Motor neuron (in vitro differentiated cells): ENCODE data around the gene CLDN20. TPM values are rescaled to one million over a fixed set of nuclear protein-coding genes. Genes with fewer than 3 reads are reported as not detected.
"Not testable (repeated sequence)": the region's sequence is repeated elsewhere in the genome, so short reads cannot be mapped to it uniquely, and the experiment has no call there.

Source experiments
- ATAC-seq, 8 experiments: fragments of 200-7000 bp; cut with Tn5 transposase; replicated peaks in 6 of 8; 2 replicates each; pipeline ENCODE4 v1.8.0; 2021; ENCODE audit warnings: mild to moderate bottlenecking in 8 of 8, moderate library complexity in 8 of 8
- H3K27ac ChIP-seq, 2 donors: fragments of 250-450 bp; sonication (Bioruptor Pico); 2 replicates each; pipeline ENCODE4 v1.9.0; 2021; ENCODE audit warnings: antibody characterized with exemption in 2 of 2, mild to moderate bottlenecking in 2 of 2, moderate library complexity in 1 of 2
- H3K4me1 ChIP-seq, 2 donors: fragments of 250-450 bp; sonication (Bioruptor Pico); replicated peaks in 1 of 2; 2 replicates each; pipeline ENCODE4 v1.6.1; 2021; ENCODE audit warnings: antibody characterized with exemption in 2 of 2, mild to moderate bottlenecking in 2 of 2, moderate library complexity in 1 of 2
- H3K4me3 ChIP-seq, 5 donors: fragments of 250-450 bp; sonication (Bioruptor Pico); 2 replicates each; pipeline ENCODE4 v1.9.0; 2021; ENCODE audit warnings: antibody characterized with exemption in 5 of 5, mild to moderate bottlenecking in 5 of 5, moderate library complexity in 4 of 5
- WGBS, 10 experiments: fragments of 450-650 bp; shearing (Covaris generic); methylation state at CpG; one replicate each; pipeline ENCODE4 v1.0.0; 2022; 5-methylcytosine and 5-hydroxymethylcytosine counted together
- in situ Hi-C, 9 experiments: fragments of 400-800 bp; cut with MboI; loops; one replicate each; pipeline ENCODE4 v1.15.0; 2021; ENCODE audit warnings: low sequenced_read_pairs in 9 of 9, low pct_unique_long_range_greater_than_20kb in 2 of 9; ENCODE audit not compliant: unreplicated experiment in 9 of 9
- total RNA-seq, 8 experiments: library from RNA; unstranded; fragments of 300-600 nt; gene quantifications; 2 replicates each; pipeline versions ENCODE4 v1.2.3 to v1.2.4, GENCODE V29; 2022

The CLDN20 gene, protein sequence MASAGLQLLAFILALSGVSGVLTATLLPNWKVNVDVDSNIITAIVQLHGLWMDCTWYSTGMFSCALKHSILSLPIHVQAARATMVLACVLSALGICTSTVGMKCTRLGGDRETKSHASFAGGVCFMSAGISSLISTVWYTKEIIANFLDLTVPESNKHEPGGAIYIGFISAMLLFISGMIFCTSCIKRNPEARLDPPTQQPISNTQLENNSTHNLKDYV
- total RNA-seq, result 10 to 100 TPM in 1 of 8 experiments, 1 to 10 TPM in 5, under 1 TPM in 2; 0.76 to 10.4 (median 1.9) TPM

DNA sequence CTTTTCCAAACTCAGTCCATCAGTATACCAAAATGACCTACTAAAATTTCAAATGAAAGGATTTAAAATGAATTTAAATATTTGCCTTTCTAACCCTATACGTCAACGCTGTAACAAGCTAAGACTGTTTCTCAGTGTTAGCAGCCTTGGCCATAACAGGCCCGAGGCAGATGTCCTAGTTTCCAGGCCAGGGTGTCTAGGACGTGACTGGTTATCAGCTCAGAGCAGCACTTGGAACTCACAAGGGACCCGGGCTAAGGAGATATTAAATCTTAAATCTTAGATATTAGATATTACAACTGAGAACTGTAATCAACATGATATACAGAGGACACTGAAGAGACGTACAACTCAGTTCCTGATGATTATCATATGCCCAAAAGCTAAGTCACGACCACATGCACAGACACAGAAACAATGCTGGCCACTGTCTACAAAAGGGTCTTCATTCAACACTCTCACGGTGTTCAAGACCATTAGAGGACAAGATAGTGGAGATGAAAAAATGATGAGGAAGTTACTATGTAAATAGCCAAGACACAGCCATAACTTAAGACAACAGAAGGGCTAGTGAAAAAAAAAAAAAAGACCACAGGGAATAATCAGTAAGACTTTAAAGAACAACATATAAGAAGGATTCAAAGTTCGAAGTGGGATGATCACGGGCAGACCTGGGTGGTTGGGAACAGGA lies at the start of gene CLDN20:
Gene CLDN20, plus strand, starts transcription at position 641 of the 691 bp plus-strand sequence. CDS start 11,707 bp downstream, outside the sequence.
- Histone ChIP-seq H3K4me3 (no peak within 1 kb of the TSS), H3K4me1 (peaks cover 8 to 16% of the 10 kb centered on the region in 2 donors), H3K27ac (no peak within 1 kb of the TSS)
- in situ Hi-C loops, result no loop called here
- WGBS, 10 experiments, result 57 to 100% (median 92%) methylated on average over 3 to 9 of the region's 10 CpGs
- peak in 1 of 8 experiments; percentile 49 for ATAC-seq

DNA sequence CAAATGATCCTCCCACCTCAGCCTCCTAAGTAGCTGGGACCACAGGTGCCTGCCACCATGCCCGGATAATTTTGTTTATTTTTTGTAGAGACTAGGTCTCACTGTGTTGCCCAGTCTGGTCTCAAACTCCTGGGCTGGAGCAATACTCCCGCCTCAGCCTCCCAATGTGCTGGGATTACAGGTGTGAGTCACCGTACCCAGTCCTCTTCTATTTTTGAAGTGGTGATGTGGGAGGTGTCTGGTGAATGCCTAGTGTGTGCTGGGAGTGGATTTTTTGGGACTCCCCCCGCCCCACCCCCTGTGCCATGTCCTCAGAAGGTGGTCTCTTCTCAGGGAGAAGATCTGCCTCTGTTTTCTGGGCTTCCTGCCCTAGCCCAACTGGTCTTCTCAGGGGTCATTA lies 47.9 kb upstream of the CLDN20 start:
- peaks cover 9 to 13% of the 10 kb centered on the region in 2 donors for H3K4me1 ChIP-seq
- in situ Hi-C loops, result no loop called here
- WGBS, 10 experiments, result 44 to 100% (median 83%) methylated on average over 1 to 3 of the region's 4 CpGs; no CpG with 5 or more reads in 2 of the 10 experiments
- no peak for ATAC-seq
- no peak overlapping the region for H3K4me3 ChIP-seq
- no peak overlapping the region for H3K27ac ChIP-seq

DNA sequence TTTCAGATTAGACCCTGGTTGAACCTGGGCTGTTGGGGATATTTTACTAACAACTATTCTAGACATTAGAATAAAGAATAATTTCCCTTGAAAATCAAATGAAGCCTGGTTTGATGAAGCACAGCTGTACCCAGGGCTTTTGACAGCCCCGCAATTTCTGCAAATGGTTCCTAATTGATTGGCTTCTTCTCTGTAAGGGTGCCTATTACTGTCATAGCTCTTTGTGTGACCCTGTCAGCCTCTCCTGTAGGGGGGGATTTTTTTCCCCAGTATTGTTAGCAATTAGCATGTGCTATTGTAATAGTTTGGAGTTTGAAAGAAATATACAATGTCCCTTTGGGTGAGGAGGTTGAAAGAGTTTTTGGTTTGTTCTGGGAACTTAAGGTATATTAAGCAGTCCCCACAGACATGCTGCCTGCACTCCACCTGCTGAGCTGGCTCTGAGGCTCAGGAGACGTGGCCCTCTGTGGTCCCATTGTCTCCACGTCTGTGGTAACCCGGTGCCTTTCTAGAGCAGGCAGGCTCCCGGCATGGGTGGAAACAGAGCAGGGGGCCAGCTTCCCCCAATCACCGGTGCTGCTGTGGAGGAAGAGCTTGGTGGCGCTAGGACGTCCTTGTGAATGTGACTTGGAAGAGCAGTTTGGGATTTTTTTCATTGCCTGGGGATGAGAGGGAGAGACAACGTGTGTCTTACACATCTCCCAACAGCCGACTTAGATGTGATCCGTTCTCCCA lies 47.3 kb upstream of the CLDN20 start:
- ATAC-seq, result peak in 5 of 8 experiments; percentile 84 to 94 (median 91)
- 0 to 100% (median 30%) methylated on average over 1 to 8 of the region's 11 CpGs; no CpG with 5 or more reads in 1 of the 10 experiments for WGBS, 10 experiments
- no peak overlapping the region for H3K27ac ChIP-seq
- H3K4me3 ChIP-seq, result no peak overlapping the region
- peaks cover 9 to 13% of the 10 kb centered on the region in 2 donors for H3K4me1 ChIP-seq
- in situ Hi-C loops, result no loop called here

DNA sequence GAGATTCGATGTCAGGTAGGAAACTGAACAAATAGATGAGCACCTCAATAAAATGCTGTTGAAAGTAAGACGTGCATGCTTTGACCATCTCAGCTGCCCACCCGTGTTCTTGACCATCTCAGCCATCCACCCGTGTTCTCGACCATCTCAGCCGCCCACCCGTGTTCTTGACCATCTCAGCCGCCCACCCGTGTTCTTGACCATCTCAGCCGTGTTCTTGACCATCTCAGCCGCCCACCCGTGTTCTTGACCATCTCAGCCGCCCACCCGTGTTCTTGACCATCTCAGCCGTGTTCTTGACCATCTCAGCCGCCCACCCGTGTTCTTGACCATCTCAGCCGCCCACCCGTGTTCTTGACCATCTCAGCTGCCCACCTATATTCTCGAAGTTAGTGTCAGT lies 45.1 kb upstream of the CLDN20 start:
- in situ Hi-C loops, ATAC-seq, H3K4me3 ChIP-seq, H3K27ac ChIP-seq: not testable (repeated sequence)
- H3K4me1 ChIP-seq, result peaks cover 9 to 13% of the 10 kb centered on the region in 2 donors
- WGBS, 10 experiments, result 0 to 40% (median 0%) methylated on average over 1 of the region's 20 CpGs; no CpG with 5 or more reads in 7 of the 10 experiments

DNA sequence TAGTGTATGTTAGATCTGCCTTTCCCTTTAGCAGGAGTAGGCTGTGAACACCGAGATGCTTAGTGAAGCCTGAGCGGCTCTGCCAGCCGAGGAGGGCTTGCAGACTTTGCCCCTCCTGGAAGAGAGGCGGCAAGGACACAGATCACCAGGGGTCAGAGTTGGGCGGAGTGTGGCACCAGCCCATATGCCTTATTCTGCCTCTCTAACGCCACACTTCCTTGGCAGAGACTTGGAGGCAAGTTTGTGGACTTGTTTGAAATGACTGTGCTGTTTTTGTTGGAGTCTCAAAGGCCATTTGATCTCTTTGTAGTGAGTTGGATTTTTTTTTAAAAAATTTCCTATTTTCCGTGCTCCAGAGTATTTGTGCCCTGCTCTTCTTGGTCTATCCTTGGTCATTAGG lies 44.5 kb upstream of the CLDN20 start:
- no peak overlapping the region for H3K4me3 ChIP-seq
- WGBS, 10 experiments, result 90 to 100% (median 94%) methylated on average over 1 to 5 of the region's 7 CpGs; no CpG with 5 or more reads in 1 of the 10 experiments
- H3K27ac ChIP-seq, result no peak overlapping the region
- H3K4me1 ChIP-seq, result peaks cover 9 to 13% of the 10 kb centered on the region in 2 donors
- in situ Hi-C loops, result no loop called here
- no peak for ATAC-seq

DNA sequence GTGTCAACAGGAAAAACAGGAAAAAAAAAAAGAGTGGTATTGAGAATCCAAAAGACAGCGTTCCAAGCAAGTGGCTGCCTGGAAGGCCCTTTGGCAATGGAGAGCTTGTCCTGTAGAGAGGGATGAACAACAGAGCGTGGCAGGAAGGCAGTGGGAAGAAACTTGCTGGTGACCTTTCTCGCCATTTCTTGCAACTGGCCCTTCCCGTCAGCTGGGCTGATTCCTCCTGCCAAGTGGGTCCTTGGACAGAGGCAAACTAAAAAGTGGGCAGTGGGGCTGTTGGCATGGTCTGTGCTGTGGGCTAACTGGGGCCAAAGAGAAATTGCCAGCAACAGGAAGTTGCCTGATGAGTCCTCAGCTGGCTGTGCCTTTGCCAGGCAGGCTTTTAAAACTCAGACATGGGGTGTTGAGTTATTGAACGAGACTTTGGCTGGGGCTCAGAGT lies 43.9 kb upstream of the CLDN20 start:
- Histone ChIP-seq H3K27ac (no peak overlapping the region), H3K4me1 (peaks cover 9 to 13% of the 10 kb centered on the region in 2 donors), H3K4me3 (no peak overlapping the region)
- ATAC-seq, result no peak
- WGBS, 10 experiments, result 52 to 100% (median 93%) methylated on average over 1 to 4 of the region's 5 CpGs; no CpG with 5 or more reads in 3 of the 10 experiments
- in situ Hi-C loops, result no loop called here

DNA sequence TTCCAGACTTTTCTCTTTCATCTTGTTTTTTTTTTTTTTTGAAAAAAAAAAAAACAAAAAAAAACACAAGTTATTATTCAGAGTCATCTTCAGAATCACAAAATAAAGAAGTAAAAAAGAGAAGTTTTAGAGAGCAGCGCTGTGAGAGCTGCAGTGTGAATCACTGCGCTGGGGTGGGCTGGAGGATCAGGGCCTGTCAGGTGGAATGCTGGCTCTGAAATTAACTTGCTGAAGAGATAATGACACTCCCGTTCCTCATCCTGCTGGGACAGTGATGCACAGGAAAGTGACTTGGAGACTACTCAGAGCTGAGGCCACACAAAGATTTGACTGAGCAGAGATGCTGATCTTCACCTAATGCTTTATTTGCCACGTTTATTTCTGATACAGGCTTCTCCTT lies 42.7 kb upstream of the CLDN20 start:
- Histone ChIP-seq H3K4me3 (no peak overlapping the region), H3K27ac (no peak overlapping the region), H3K4me1 (peaks cover 9 to 13% of the 10 kb centered on the region in 2 donors)
- in situ Hi-C loops, result no loop called here
- no peak for ATAC-seq
- 60 to 96% (median 92%) methylated on average over 1 to 4 of the region's 4 CpGs; no CpG with 5 or more reads in 2 of the 10 experiments for whole genome bisulfite sequencing, 10 experiments

DNA sequence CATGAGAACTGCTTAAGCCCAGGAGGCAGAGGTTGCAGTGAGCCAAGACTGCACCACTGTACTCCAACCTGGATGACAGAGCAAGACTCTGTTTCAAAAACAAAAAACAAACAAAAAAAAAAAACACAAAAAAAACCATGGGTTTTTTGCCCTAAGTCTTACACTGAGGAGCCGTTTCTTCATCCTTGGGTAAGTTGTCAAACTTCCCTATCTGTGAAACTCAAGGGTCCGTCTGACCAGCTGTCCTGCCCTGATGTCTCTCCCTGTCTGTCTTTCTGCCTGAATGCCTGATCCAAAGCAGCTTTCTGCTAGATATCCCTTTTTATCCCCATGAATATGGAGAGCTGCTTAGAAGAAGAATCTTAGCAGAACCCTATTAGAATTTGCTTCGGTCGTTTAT lies 41.3 kb upstream of the CLDN20 start:
- ATAC-seq, result no peak
- in situ Hi-C loops, result no loop called here
- 71 to 100% (median 91%) methylated on average over 1 to 4 of the region's 4 CpGs; no CpG with 5 or more reads in 2 of the 10 experiments for WGBS, 10 experiments
- no peak overlapping the region for H3K27ac ChIP-seq
- H3K4me1 ChIP-seq, result peaks cover 0 to 3% of the 10 kb centered on the region in 2 donors
- no peak overlapping the region for H3K4me3 ChIP-seq

DNA sequence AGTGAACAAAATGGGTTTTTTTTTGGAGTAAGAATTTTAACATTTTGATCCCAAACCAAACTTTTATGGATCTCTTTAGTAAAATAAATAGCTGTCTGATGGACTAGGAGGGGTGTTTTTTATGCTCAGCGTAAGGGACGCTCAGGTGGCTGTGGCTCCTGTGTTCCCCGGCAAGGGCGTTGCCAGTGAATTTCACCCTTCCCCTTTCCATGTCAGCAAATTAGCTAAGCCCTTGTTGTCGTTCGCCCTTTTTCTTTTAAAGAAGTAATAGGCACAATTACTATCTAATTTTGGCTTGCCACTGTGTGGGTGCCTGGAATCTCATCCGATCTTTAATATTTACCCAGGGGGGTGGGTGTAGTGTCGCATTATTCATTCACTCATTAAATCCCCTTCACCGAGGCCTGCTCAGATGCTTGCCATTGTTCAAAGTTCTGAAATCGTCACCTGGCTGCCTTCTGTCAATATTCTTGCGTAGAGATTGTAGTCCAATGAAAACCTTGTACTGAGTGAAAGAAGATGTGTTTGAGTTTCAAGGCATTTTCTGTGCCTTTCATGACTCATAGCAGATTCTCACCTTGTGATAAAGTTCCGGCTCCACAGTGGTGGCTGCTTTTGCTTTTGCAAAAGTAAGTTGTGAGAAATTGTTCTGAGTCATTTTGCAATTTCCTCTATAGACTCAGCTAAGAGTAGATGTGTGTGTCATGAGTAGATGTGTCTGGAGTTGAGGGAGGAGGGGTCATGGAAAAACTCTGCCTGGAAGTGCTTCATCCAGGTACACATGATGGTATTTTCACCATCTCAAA lies 40.0 kb upstream of the CLDN20 start:
- 60 to 97% (median 78%) methylated on average over 2 to 12 of the region's 12 CpGs; no CpG with 5 or more reads in 1 of the 10 experiments for WGBS, 10 experiments
- in situ Hi-C loops, result no loop called here
- Histone ChIP-seq H3K4me3 (no peak overlapping the region), H3K4me1 (no peaks in the 10 kb centered on the region), H3K27ac (no peak overlapping the region)
- ATAC-seq, result peak in 5 of 8 experiments; percentile 28 to 51 (median 41)

DNA sequence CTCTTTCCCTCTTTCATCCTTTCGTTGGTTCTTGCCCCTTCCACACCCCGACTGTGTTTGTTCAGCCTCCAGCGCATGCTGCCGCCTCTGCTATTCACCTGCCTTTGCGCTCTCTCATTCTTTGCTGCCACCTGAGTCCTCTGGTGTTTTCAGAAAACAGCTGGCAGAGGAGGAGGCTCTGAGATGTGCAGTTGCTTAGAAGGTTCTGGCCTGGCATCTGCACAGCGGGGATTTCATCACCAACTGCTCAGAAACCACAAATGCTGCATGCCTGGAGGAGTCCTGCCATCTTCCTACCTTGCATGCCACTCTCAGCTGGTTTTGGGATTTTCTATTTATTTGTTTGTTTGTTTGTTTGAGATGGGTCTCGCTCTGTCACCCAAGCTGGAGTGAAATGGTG lies 39.2 kb upstream of the CLDN20 start:
- no peak for ATAC-seq
- 67 to 100% (median 93%) methylated on average over 1 to 6 of the region's 7 CpGs; no CpG with 5 or more reads in 1 of the 10 experiments for WGBS, 10 experiments
- Histone ChIP-seq H3K4me3 (no peak overlapping the region), H3K27ac (no peak overlapping the region), H3K4me1 (no peaks in the 10 kb centered on the region)
- in situ Hi-C loops, result no loop called here

DNA sequence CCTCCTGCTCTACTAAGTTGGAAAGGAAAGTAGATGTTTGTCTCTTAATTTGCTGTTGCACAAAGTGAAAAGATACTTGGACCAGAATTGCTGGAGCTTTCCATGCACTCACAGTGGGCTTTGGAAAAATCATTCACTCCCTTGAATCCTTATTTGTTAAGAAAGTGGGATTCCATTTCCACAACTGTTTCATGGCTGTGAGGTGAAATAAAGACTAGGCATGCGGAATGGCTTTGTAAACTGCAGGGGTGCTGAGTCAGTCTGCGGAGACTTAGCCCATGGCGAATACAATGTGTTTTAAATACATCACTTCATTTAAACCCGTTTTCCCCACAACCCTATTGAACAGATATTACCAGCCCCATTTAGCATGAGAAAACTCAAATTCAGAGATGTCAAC lies 36.8 kb upstream of the CLDN20 start:
- ATAC-seq, result no peak
- Histone ChIP-seq H3K27ac (no peak overlapping the region), H3K4me1 (no peaks in the 10 kb centered on the region), H3K4me3 (no peak overlapping the region)
- WGBS, 10 experiments, result 20 to 100% (median 79%) methylated on average over 1 to 4 of the region's 4 CpGs; no CpG with 5 or more reads in 2 of the 10 experiments
- in situ Hi-C loops, result no loop called here

DNA sequence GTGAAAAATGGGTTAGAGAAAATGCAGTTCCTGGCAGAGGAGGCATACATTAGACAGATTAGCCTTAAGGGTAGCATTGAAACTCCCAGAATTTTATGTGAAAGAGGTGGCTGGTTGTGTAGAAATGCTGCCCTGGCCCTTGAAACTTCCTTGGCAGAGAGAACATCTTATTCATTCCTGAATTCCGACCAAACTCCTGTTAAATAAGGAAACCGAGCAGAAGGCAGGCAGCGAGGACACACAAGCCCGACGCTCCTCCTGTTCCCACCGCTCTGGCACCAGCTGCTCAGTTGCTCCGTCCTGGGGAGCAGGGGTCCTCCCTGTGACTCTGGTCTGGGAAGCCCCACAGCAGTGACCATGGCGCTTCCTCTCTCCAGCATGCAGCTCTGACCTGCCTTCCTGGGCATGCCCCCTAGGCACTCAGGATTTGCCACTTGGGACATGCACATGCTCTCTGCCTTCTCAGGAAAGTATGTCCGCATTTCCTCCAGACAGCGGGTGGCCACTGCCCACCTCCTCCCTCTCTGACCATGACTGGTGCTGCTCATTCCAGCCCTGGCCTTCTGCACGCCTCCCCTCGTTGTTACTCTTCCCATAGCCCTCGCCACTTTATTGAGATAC lies 35.2 kb upstream of the CLDN20 start:
- H3K4me1 ChIP-seq, result no peaks in the 10 kb centered on the region
- in situ Hi-C loops, result no loop called here
- no peak overlapping the region for H3K27ac ChIP-seq
- WGBS, 10 experiments, result 25 to 100% (median 91%) methylated on average over 2 to 10 of the region's 13 CpGs; no CpG with 5 or more reads in 2 of the 10 experiments
- peak in 3 of 8 experiments; percentile 18 to 65 (median 49) for ATAC-seq
- H3K4me3 ChIP-seq, result no peak overlapping the region
